ENCODE measurements around the gene PTPRN2.

- no peak for TF ChIP-seq CTCF (IDR thresholded peaks at IDR 0.05; ENCODE audit: control extremely low read depth in 1 of 3, insufficient read depth in 1 of 3, low read depth in 1 of 3, low read length in 3 of 3)
- TF ChIP-seq GABPA (IDR thresholded peaks at IDR 0.05; ENCODE audit: borderline replicate concordance, insufficient read depth, low read length): no peak
- no peak for TF ChIP-seq POLR2AphosphoS5 (IDR thresholded peaks at IDR 0.05; ENCODE audit: low read depth, low read length)
- TF ChIP-seq JUN (IDR thresholded peaks at IDR 0.05; ENCODE audit: low read depth, low read length): no peak
- TF ChIP-seq POLR2A (IDR thresholded peaks at IDR 0.05; ENCODE audit: control extremely low read depth in 1 of 2, low read depth in 2 of 2, low read length in 2 of 2): no peak
- no peak for TF ChIP-seq MAX (IDR thresholded peaks at IDR 0.05)
- no peak for TF ChIP-seq SP1 (IDR thresholded peaks at IDR 0.05; ENCODE audit: low read depth, low read length)
- no peak for TF ChIP-seq E2F6 (IDR thresholded peaks at IDR 0.05)
- no peak for TF ChIP-seq EP300 (IDR thresholded peaks at IDR 0.05; ENCODE audit: borderline replicate concordance in 1 of 2, low read depth in 2 of 2, low read length in 2 of 2)
- TF ChIP-seq USF2 (IDR thresholded peaks at IDR 0.05; ENCODE audit: low read length): no peak
- no peak for TF ChIP-seq JUND (IDR thresholded peaks at IDR 0.05; ENCODE audit: low read length)
- no peak for TF ChIP-seq TCF12 (IDR thresholded peaks at IDR 0.05; ENCODE audit: low read depth, low read length)
- no peak for TF ChIP-seq ATF3 (IDR thresholded peaks at IDR 0.05; ENCODE audit: insufficient read depth, low read depth, low read length)
- no peak for TF ChIP-seq CREB1 (IDR thresholded peaks at IDR 0.05)
Measured at GRCh38 chr7:157832421-157832820, 755.2 kb downstream of the PTPRN2 start.

Data from H1 (cell line).